HG03066 (cell line): Measurements from ENCODE around the gene ATP2A1.
"Not testable (repeated sequence)": the region's sequence is repeated elsewhere in the genome, so short reads cannot be mapped to it uniquely, and the experiment has no call there.

Experiments used
- ATAC-seq: cut with Tn5 transposase; IDR thresholded peaks from one replicate; pipeline ENCODE4 v1.9.1; 2021; ENCODE audit warnings: low read depth; ENCODE audit not compliant: unreplicated experiment

ATP2A1 gene

DNA sequence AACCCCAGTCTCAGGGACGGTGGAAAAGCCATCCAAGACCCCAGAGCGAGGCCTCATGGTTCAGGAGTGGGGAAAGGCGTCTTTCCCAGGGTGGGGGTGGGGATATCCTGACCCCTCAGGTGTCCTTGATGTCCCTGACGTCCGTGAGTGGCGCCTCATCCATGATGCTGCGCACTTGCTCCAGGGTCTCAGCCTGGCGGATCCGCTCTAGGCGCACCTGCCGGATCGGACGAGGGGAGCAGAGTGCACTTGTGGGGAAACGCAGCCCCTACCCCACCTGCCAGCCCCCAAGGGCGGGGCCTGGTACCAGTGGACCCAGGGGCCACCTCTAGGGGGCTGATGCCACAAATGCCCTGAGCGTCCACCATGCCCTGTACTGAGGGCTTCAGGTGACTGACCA lies 26.5 kb downstream of the ATP2A1 start:
- no peak for ATAC-seq

DNA sequence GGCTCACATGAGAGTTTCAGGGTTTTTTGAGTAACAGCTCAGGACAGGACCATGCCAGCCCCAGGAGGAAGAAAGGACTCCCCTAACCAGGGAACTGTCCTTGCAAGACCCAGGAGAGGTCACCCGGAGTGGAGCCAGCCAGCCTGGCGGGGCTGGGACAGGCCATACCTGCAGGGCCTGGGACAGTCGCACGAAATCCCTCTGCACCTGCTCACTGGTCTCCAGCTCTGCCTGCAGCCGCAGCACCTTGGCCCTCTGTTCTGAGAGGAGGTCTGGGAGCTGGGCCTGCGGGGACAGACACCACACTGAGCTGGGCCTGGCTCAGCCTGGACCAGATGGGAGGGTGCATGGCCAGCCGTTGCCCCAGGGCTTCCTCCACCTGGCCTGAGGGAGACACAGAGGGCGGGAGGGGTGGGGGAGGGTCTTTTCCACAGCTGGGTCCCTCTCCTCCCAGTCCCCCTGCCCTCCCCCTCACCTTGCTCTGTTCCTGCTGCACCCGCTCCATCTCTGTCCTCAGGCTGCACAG lies 27.0 kb downstream of the ATP2A1 start:
- no peak for ATAC-seq

DNA sequence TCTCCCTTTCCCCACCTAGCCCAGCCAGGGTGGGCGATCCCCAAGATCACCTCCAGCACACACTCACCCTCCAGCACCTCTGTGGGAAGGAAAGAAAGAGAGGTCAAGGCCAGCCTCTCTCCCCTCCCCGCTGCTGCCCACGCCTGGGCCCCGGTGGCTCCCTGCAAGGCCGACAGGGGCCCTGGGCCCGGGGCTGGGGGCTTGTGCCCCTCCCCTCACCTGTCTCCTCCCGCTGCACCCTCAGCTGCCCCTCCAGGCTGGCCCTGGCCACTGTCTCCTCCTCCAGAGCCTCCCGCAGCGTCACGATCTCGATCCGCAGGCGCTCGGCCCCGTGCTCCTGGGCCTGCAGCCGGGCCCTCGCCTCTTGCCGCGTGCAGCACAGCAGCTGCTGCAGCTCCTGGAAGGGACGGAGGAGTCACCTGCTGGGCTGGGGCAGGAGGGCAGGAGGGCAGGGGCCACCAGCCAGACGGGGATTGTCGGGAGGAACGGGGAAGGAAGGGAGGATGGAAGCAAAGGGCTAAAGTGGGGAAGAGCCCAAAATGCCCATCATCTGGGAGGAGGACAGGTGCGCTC lies 27.6 kb downstream of the ATP2A1 start:
- no peak for ATAC-seq

DNA sequence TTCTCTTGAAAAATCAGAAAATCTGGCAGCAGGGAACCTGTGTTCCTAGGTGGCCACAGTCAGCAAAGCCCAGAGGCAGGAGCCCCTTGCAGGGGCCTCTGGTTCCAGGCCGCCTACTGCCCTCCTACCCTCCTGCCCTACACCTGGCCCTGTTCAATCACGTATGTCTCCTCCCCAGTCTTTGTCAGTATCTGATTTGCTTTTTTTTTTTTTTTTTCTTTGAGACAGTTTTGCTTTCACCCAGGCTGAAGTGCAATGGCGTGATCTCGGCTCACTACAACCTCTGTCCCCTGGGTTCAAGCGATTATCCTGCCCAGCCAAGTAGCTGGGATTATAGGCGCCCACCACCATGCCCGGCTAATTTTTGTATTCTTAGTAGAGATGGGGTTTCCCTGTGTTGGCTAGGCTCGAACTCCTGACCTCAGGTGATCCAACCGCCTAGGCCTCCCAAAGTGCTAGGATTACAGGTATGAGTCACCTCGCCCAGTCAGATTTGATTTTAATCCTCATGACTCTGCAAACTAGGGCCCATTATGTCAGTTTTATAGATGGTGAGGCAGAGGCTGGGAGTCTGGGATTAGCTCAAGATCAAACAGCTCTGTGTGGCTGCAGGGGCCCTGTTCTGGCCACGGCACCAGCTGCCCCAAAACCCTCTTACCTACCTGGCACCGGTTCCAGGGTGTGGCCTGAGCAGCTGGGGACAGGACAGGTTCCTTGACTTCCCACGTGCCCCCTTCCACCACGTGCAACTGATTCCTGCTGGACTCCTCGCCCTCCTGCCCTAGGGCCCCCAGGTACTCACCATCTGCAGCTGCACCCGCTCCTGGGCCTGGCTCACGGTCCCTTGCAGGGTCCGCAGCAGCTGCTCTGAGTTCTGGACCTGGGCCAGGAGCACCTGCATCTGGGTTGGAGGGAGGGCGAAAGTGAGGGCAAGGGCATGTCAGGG lies 32.1 kb downstream of the ATP2A1 start:
- ATAC-seq: no peak

DNA sequence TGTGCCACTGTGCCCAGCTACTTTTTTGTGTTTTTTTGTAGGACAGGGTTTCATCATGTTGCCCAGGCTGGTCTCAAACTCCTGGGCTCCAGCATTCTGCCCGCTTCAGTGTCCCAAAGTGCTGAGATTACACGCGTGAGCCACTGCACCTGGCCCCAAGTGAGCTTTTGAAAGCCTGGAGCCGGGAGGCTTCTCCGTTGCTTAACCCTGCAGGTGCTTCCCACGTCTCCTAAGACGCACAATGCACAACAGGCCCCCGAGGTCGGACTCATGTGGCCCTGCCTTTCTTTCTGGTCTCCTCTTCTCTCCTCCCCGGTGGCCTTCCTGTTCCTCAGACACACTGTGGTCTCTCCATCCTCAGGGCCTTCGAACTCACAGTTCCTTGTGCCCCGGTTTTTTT lies 34.3 kb downstream of the ATP2A1 start:
- ATAC-seq: no peak

DNA sequence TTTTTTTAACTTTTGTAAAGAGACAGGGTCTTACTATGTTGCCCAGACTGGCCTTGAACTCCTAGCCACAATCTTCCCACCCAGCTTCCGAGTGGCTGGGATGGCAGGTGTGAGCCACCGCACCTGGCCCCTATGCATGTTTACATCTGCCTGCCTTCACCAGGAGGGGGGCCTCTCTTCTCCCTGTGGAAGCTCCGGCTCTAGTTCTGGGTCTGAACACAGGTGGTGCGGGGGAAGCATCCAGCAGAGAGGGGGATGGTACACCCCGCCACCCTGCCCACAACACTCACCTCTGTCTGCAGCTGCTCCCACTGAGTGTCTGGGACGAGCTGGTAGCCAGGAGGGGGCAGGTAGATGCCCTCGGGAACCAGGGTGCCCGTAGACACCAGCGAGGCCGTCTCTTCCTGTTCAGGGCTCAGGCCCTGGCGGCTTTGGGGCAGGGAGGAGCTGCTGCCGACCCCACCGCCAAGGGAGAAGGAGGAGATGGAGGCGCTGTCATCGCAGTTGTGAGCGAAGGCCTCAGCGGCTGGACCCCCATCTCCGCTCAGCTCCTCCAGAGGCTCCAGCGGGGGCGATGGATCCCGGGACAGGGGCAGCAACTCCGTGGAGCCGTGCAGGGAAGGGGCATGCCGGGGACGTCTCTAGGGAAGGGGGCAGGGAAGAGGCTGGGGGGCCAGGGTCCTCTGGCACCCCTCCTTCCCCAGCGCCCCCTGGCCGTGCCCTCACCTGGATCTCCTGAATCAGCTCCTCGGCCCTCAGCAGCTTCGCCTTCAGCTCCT lies 35.8 kb downstream of the ATP2A1 start:
- ATAC-seq: no peak

DNA sequence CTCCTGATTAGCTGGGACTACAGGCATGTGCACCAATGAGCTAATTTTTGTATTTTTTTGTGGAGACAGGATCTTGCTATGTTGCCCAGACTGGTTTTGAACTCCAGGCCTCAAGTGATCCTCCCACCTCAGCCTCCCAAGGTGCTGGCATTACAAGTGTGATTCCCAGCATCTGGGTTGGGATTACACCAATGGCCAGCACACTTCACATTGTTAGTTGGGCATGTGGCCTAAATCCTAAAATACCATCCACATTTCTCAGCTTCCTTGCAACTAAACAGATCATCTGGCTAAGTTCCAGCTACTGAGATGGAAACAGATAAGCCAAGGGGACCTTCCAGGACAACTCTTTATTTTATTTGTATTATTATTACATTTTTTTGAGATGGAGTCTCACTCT lies 36.9 kb downstream of the ATP2A1 start:
- ATAC-seq: no peak

DNA sequence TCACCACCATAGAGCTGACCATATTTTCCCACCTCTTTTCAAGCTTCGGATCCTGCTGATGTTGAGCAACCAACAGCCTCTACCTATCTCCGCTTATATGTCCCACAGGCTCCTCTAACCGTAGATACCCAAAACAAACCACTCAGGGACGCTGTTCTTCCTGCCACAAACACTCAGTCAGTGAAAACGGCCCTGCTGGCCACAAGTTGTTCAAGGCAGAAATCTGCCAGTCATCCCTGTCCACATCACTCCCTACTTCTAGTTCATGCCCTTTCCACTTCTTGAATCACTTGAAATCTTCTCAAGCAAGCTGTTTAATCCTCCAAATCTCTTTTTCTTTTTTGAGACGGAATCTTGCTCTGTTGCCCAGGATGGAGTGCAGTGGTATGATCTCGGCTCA lies 38.8 kb downstream of the ATP2A1 start:
- no peak for ATAC-seq

DNA sequence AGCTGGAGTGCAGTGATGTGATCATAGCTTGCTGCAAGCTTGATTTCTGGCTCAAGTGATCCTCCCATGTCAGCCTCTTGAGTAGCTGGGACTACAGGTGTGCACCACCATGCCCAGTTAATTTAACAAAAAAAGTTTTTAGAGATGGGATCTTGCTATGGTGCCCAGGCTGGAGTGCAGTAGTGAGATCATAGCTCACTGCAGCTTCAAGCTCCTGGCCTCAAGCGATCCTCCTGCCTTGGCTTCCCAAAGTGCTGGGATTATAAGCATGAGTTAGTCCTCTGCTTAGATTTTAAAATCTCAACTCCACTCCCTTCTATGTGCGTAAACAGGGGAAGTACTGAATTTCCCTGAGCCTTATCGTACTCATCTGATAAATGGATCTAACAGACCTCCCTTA lies 40.4 kb downstream of the ATP2A1 start:
- ATAC-seq: no peak

DNA sequence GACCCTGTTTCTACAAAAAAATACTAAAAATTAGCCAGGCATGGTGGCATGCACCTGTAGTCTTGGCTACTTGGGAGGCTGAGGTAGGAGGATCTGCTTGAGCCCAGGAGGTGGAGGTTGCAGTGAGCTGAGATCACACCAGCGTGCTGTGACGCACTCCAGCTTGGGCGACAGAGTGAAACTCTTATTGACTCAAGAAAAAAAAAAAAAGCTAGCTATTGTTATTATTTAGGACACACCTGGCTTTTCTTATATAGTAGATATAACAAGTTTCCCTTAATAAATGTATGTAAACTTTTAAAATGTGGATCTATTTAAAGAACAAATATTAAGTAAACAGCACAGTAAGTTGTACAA lies 44.9 kb downstream of the ATP2A1 start:
- no peak for ATAC-seq

DNA sequence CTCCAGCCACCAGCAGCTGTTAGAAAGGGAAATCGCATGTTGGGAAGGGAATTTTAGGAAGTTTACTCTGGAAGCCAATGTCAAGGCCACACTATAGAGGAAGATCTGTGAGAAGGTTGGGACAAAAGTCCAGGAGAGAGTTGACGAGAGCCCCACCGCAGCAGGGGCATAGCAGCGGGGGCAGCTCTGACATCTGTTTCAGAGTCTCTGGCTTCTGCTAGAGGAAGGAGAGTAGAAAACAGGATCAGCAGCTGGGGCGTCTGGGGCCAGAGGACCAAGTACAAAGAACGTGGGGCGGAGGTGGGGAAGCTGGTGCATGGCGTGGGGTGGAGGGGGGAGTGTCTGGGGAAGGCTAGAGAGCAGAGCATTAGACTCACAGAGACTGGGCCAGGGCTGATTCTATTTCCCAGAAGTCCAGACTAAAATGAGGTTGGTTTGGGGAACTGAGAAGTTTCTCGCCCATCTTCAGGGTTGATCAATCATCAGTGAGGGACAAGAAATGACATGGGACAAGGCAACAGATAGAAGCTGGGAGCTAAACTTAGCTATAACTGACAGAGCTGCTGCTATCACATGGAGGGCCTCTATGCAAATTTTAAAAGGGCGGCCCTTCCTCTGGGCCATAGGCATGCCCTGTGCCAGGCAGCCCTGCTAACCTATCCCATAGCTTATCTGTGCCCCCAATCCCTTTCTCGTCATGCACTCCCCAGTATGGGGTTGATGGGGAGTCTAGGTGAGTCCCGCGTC lies 45.5 kb downstream of the ATP2A1 start:
- peak; percentile 60 for ATAC-seq

DNA sequence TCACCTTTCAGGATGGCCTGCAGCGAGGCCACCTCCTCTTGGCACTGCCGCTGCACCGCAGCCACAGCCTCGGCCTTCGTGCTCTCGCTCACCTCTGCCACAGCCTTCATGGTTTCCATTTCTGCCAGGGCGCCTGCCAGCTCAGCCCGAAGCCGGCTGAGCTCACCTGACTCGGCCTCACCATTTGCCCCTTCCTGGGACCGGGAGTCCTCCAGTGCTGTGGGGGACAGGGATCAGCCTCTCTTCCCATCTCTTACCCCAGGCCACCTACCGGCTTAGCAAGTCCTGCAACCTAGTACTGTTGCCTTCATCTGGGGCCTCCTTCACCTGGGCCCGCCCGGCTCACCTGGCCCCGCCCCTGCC lies 46.1 kb downstream of the ATP2A1 start:
- ATAC-seq: no peak

DNA sequence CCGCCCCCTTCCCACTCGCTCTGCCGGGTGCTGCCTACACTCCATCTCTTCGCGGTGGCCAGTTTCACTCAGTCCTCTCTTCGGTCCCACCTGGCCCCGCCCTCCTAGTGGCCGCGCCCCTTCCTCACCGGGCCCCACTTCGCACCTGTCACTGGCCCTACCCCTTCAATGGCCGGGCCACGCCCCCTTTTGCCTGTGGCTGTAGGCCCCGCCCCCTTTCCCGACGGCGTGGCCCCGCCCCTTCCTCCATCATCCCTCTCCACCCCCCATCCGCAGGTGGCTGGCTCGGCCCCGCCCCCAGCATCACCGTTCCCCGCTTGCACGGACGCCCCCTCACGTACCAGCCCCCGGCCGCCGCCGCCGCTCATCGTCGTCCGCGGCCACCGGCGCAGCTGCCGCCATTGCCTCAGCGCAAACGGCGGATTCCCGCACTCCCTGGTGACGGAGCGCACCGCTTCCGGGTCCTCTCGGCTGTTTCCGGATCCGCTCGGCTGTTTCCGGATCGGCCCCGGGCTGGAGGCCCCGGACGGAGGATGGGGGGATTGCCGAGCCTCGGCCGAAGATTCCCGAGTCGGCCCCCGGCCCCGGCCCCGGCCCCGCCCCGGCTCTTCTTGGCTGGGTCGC lies 46.6 kb downstream of the ATP2A1 start, which contains the start of gene RABEP2:
RABEP2 (minus strand) TSS at position 477 of the 624 bp plus-strand sequence; CDS start at position 402, 75 bp downstream.
- ATAC-seq: peak; percentile 49

DNA sequence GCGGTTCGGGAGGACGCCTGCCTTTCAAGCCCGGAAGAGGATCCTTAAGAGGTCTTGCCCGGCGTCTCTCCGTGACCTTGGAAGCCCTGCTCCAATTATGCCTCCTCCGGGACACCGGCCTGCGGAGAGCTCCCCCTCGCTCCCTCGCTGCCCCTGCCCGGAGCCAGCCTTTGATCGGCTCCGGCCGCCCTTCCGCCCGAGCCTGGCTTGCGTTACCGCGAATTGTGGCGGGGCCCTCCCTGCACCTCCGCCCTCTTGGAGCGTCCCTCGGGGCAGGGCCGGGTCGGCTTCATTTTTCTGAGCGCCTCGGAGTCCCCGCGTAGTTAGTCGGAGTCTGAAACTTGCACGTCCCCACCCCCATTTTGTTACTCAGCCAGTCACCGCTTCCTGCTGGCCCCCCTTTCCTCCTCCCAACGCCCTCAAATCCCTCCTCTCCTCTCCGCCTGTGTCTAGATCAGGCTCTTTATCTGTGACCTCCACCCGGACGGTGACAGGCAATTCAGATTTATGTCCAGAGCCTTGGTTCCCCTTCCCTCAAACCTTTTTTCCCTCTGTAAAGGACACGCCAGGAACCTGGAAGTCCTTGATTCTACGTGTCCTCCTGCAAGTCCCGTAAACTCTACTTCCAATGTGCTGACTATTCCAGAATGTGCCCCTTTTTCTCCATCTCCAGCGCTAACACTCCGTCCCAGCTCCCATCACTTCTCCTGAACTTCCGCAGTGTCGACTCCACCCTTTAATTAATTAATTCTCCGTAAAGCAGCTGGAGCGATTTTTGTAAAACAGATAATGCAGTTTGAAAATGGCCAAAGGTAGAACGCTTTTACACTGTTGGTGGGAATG lies 47.3 kb downstream of the ATP2A1 start:
- peak; percentile 31 for ATAC-seq

DNA sequence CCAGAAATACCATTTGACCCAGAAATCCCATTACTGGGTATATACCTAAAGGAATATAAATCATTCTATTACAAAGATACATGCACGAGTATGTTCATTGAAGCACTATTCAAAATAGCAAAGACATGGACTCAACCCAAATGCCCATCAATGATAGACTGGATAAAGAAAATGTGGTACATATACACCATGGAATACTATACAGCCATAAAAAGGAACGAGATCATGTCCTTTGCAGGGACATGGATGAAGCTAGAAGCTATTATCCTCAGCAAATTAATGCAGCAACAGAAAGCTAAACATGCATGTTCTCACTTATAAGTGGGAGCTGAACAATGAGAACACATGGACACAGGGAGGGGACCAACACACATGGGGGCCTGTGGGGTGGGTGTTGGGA lies 48.0 kb downstream of the ATP2A1 start:
- not testable (repeated sequence) for ATAC-seq

DNA sequence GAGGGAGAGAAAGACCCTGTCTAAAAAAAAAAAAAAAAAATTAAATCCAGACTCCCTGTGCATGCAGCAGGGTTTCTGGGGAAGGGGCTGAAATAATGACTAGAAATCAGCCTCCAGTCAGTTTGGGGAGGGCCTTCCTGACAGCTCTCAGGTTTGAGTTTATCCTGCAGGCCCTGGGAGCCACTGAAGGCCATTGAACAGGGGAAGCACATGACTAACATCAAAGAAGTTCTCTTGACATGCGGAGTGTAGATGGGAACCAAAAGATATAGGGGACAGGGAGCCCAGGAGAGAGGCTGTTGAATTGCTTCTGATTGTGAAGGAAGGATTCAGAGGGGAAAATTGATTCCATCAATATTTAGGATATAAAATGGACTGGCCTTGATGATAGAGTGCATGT lies 49.5 kb downstream of the ATP2A1 start:
- ATAC-seq: no peak

DNA sequence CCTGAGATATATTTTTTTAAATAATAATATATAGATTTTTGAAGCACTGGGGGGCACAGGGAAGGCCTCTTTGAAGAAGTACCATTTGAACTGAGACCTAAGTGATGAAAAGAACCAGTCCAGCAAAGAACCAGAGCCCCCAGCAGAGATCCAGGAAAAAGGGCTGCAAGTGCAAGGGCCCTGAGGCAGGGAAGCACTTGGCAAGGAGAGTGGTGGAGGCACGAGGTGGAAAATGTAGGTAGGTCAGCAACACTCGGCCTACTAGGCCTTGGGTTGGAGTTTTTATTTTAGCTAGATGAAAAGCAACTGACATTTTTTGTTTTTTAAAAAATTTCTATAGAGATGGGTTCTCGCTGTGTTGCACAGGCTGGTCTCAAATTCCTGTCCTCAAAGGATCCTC lies 51.9 kb downstream of the ATP2A1 start:
- no peak for ATAC-seq

DNA sequence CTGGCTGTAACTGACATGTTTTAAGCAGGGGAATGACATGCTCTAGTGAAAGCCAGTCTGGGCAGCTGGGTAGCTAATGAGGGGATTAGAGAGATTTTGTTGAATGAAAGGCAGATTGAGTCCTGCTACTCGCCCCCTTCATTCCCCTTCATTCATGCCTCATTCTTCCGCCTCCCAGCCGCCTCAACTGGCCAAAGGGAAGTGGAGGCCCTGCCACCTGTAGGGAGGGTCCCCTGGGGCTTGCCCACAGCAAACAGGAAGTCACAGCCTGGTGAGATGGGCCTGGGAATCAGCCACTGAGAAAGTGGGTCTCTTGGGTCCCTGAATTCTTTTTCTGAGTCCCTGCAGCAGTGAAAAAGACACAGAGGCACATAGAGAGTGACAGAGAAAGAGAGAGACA lies 52.4 kb downstream of the ATP2A1 start:
- ATAC-seq: no peak

DNA sequence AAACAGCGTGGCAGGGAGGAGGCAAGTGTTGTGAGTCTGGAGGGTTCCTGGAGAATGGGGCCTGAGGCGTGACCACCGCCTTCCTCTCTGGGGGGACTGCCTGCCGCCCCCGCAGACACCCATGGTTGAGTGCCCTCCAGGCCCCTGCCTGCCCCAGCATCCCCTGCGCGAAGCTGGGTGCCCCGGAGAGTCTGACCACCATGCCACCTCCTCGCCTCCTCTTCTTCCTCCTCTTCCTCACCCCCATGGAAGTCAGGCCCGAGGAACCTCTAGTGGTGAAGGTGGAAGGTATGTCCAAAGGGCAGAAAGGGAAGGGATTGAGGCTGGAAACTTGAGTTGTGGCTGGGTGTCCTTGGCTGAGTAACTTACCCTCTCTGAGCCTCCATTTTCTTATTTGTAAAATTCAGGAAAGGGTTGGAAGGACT lies 53.5 kb downstream of the ATP2A1 start, which contains the start of gene CD19:
CD19 (plus strand) TSS at position 171 of the 425 bp plus-strand sequence; CDS start at position 201, 30 bp downstream.
- no peak for ATAC-seq
